BLaER1 (cell line): ENCODE results near the gene SAMD14.

Experiments used
- H3K27ac ChIP-seq: shearing (Covaris generic); formaldehyde crosslinking; 2 replicates; pipeline ENCODE4 v1.8.1; 2022
- H3K27me3 ChIP-seq: shearing (Covaris generic); formaldehyde crosslinking; 2 replicates; pipeline ENCODE4 v1.8.1; 2022
- H3K36me3 ChIP-seq: shearing (Covaris generic); formaldehyde crosslinking; 2 replicates; pipeline ENCODE4 v1.8.1; 2022
- H3K4me1 ChIP-seq: shearing (Covaris generic); formaldehyde crosslinking; 2 replicates; pipeline ENCODE4 v1.8.1; 2022
- H3K4me2 ChIP-seq: shearing (Covaris generic); formaldehyde crosslinking; 2 replicates; pipeline ENCODE4 v1.8.1; 2022
- H3K4me3 ChIP-seq: shearing (Covaris generic); formaldehyde crosslinking; 2 replicates; pipeline ENCODE4 v1.8.1; 2022
- H3K9ac ChIP-seq: shearing (Covaris generic); formaldehyde crosslinking; 2 replicates; pipeline ENCODE4 v1.8.1; 2022
- H3K9me3 ChIP-seq: shearing (Covaris generic); formaldehyde crosslinking; 2 replicates; pipeline ENCODE4 v1.8.1; 2022
- H4K20me1 ChIP-seq: shearing (Covaris generic); formaldehyde crosslinking; 2 replicates; pipeline ENCODE4 v1.8.1; 2022
- Cebpa-rat ChIP-seq: shearing (Covaris generic); IDR thresholded peaks from 2 replicates; pipeline ENCODE4 v1.8.1; 2022

The SAMD14 gene

DNA sequence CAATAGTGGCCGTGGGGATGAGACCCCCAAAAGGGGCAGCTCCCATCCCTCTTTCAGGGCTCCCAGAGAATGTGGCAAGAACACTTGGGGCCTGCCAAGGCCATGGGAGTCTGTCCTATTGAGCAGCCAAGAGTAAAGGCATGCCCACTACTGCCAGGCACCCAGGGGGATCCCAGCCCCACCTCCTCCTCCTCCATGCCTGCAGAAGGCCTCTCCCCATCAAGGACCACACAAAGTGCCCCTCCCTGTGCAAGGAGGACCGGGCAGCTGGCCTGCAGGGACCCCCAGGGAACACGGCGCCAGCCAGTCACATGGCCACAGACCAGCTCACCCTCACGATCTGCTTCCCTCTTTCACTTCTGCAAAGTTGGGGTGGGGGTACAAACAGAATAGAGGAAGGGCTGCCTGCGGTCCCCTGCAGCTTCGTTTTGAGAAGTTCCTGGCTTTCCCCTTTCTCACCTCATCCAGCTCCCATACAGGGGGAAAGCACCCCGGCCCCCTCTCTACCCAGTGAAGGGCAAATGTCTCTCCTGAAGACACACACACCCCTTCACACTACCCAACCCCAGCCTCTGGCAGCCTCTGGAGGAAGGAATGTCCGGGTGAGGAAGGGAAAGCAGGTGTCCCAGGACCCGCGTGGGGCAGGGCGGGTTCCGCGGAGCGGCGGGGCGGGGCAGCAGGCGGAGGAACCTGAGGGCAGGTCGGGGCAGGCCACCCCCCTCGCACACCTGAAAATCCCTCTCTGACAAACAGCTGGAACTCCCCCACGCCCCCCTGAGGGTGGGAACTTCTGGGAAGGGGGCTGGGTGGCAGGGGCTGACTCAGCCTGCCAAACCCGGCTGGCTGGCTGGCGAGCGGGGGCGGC lies 18.5 kb upstream of the SAMD14 start:
- Histone ChIP-seq H3K27ac (peak overlapping the region; percentile 98), H4K20me1 (peaks cover 53% of the 10 kb centered on the region), H3K4me2 (peak overlapping the region; percentile 100), H3K9ac (peak overlapping the region; percentile 98), H3K4me3 (peak overlapping the region; percentile 98), H3K9me3 (no peaks in the 10 kb centered on the region), H3K27me3 (no peaks in the 10 kb centered on the region), H3K36me3 (peaks cover 31% of the 10 kb centered on the region), H3K4me1 (peaks cover 57% of the 10 kb centered on the region)
- no peak for TF ChIP-seq Cebpa-rat

DNA sequence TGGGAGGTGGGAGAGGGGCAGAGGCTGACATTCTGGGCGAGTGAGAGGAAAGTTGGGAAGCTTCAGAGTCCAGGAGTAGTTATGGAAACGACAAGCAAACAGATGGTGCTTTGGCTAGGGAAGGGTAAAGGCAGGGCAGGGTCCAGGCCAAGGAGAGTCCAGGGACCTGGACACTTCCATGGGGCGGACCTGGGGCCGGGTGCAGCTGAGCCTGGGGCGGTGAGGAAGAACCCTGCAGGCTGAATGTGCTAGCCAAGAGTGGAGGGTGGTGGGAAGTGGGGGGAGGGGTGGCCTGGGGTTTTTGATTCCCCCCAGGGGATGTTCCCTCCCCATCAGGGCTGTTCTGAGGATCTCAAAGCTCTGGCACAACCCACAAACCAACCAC lies 17.9 kb upstream of the SAMD14 start:
- no peaks in the 10 kb centered on the region for H3K27me3 ChIP-seq
- H3K4me3 ChIP-seq: peak overlapping the region; percentile 98
- H3K9ac ChIP-seq: peak overlapping the region; percentile 98
- H4K20me1 ChIP-seq: peaks cover 59% of the 10 kb centered on the region
- H3K4me1 ChIP-seq: peaks cover 55% of the 10 kb centered on the region
- peak overlapping the region; percentile 100 for H3K4me2 ChIP-seq
- peak overlapping the region; percentile 98 for H3K27ac ChIP-seq
- TF ChIP-seq Cebpa-rat: no peak
- peaks cover 38% of the 10 kb centered on the region for H3K36me3 ChIP-seq
- H3K9me3 ChIP-seq: no peaks in the 10 kb centered on the region

GRCh38 chr17:50146927-50147665 lies 17.1 kb upstream of the SAMD14 start:
- Histone ChIP-seq H3K4me2 (peak overlapping the region; percentile 100), H3K9me3 (no peaks in the 10 kb centered on the region), H3K4me3 (peak overlapping the region; percentile 98), H3K27me3 (no peaks in the 10 kb centered on the region), H3K27ac (peak overlapping the region; percentile 98), H3K36me3 (peaks cover 45% of the 10 kb centered on the region), H3K9ac (peak overlapping the region; percentile 98), H4K20me1 (peaks cover 67% of the 10 kb centered on the region), H3K4me1 (peaks cover 55% of the 10 kb centered on the region)
- no peak for TF ChIP-seq Cebpa-rat

GRCh38 chr17:50146230-50146926 lies 16.4 kb upstream of the SAMD14 start:
- Histone ChIP-seq H3K4me2 (peak overlapping the region; percentile 100), H3K27ac (peak overlapping the region; percentile 98), H3K9me3 (no peaks in the 10 kb centered on the region), H3K4me3 (peak overlapping the region; percentile 98), H3K4me1 (peaks cover 61% of the 10 kb centered on the region), H3K27me3 (no peaks in the 10 kb centered on the region), H4K20me1 (peaks cover 74% of the 10 kb centered on the region), H3K36me3 (peaks cover 52% of the 10 kb centered on the region), H3K9ac (peak overlapping the region; percentile 98)
- no peak for TF ChIP-seq Cebpa-rat

GRCh38 chr17:50145532-50146229 lies 15.7 kb upstream of the SAMD14 start:
- H3K36me3 ChIP-seq: peaks cover 59% of the 10 kb centered on the region
- peaks cover 81% of the 10 kb centered on the region for H4K20me1 ChIP-seq
- peak overlapping the region; percentile 98 for H3K4me3 ChIP-seq
- TF ChIP-seq Cebpa-rat: no peak
- H3K4me1 ChIP-seq: peaks cover 68% of the 10 kb centered on the region
- no peaks in the 10 kb centered on the region for H3K9me3 ChIP-seq
- peak overlapping the region; percentile 98 for H3K9ac ChIP-seq
- peak overlapping the region; percentile 100 for H3K4me2 ChIP-seq
- H3K27me3 ChIP-seq: no peaks in the 10 kb centered on the region
- peak overlapping the region; percentile 98 for H3K27ac ChIP-seq

DNA sequence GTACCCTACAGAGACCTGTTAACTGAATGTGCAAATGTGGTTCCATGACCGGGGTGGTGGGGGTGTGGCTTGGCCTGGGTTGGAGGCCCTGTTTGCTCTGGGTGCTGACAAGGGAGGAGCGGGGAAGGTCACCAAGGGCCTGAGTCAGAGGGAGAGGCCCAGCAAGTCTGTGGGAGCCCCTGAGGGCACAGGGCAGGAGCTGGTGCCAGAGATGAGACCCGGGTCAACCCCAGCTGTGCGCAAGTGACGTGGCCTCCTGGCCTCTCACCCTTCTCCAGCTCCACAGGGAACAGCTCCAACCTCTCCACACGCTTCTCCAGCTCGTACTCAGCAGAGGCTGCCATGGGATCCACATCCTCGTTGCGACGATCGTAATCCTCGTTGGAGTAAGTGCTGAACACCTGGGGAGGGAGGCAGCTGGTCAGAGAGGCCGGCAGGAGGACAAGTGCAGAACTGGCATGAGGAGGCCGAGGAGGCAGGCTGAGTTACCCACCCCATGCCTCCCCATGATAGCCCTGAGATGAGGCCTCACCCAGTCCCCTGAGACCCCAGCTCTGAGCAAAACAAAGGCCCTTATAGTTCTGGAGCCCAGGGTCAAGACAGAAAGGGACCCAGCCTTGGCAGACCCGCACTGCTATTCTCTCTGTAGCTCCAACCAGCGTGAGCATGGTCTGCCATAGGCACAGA lies 15.0 kb upstream of the SAMD14 start:
- Histone ChIP-seq H3K4me1 (peaks cover 75% of the 10 kb centered on the region), H3K36me3 (peaks cover 66% of the 10 kb centered on the region), H3K4me2 (peak overlapping the region; percentile 100), H3K9ac (peak overlapping the region; percentile 98), H3K9me3 (no peaks in the 10 kb centered on the region), H3K27me3 (no peaks in the 10 kb centered on the region), H3K27ac (peak overlapping the region; percentile 30; the same call in 1 of the 2 replicates), H3K4me3 (peak overlapping the region; percentile 98; the same call in 1 of the 2 replicates), H4K20me1 (peaks cover 88% of the 10 kb centered on the region)
- no peak for TF ChIP-seq Cebpa-rat

DNA sequence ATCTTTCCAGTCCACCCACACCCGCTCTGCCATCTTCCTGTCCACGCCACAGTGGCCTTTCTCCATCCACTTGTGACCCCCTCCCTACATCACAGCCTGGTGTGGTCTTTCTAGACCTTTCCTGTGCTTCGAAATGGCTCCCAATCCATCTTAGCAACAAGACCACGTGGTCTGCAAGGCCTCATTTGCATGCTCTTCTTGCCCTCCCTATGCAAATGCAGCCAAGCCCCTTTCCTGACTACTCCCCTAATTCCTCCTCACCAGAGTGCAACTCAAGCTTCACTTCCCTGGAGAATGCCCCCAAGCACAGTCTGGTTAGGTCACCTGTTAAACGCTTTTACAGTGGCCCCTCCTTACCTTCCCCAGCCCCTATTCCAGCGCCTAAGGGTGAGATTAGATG lies 14.4 kb upstream of the SAMD14 start:
- H3K4me1 ChIP-seq: peaks cover 77% of the 10 kb centered on the region

DNA sequence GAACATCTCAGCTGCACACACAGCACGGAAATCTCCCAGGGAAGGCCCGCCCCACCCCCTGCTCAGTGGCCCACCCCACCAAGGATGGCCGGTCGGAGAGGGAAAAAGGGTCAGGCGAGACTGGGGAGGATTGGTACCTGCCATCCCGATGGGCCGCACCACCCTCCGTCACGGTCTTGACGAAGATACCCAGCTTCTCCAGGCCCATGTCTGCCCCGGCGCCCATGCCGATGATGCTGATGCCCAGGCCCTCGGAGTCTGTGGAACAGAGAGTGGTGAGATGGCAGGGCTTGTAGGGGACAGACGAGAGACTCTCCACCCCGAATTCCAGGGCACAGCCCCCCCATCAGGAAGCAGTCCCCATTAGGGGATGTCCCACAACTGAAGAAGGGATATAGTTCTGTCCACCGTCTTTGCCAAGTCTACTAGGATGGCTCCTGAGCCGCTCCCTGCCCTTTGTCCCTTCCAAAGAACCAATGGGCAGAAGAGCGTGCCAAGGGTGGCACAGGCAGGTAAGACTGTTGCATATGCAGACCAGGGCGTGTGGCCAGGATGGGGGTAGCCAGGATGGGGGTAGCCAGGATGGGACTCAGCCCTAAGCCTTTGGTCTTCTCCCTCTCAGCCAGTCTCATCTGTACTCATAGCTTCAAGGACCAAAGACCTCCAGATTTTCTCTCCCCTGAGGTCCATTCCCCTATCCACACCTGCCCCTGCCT lies 13.7 kb upstream of the SAMD14 start:
- Histone ChIP-seq H3K27ac (no peak overlapping the region), H3K27me3 (no peaks in the 10 kb centered on the region), H3K9me3 (no peaks in the 10 kb centered on the region), H3K9ac (no peak overlapping the region), H3K4me1 (peaks cover 77% of the 10 kb centered on the region), H3K4me3 (no peak overlapping the region), H4K20me1 (peaks cover 100% of the 10 kb centered on the region), H3K4me2 (no peak overlapping the region), H3K36me3 (peaks cover 80% of the 10 kb centered on the region)
- no peak for TF ChIP-seq Cebpa-rat

More for the DNA sequence above, 14.4 kb upstream of the SAMD14 start:
- no peak for TF ChIP-seq Cebpa-rat
- H4K20me1 ChIP-seq: peaks cover 94% of the 10 kb centered on the region
- H3K9ac ChIP-seq: 0 out of 2 replicates have a peak overlapping the region, but pooled peaks have one; percentile 98
- no peaks in the 10 kb centered on the region for H3K27me3 ChIP-seq
- 0 out of 2 replicates have a peak overlapping the region, but pooled peaks have one; percentile 30 for H3K27ac ChIP-seq
- H3K4me2 ChIP-seq: peak overlapping the region; percentile 100
- H3K36me3 ChIP-seq: peaks cover 72% of the 10 kb centered on the region
- no peaks in the 10 kb centered on the region for H3K9me3 ChIP-seq
- no peak overlapping the region for H3K4me3 ChIP-seq
